ENCODE data around the gene CYTH1. TPM values are rescaled to one million over a fixed set of nuclear protein-coding genes. Genes with fewer than 3 reads are reported as not detected.
A peak's percentile ranks its signal among the peaks of the same experiment; 100 is the strongest.

Gene CYTH1
- total RNA-seq, 1 donor, result 21.4 TPM

- DNase-seq (ENCODE audit: insufficient read length, low spot score, missing footprints), result no peak
- Histone ChIP-seq H3K36me3 (ENCODE audit: insufficient read depth, low read length) (no peaks in the 10 kb centered on the region), H3K79me2 (ENCODE audit: insufficient read depth, low read length) (no peaks in the 10 kb centered on the region), H3K27me3 (ENCODE audit: insufficient read depth, low read length) (no peaks in the 10 kb centered on the region), H4K20me1 (ENCODE audit: insufficient read depth, low read length) (no peaks in the 10 kb centered on the region), H3K4me1 (ENCODE audit: insufficient read depth, low read length) (no peaks in the 10 kb centered on the region), H2AFZ (ENCODE audit: low read length) (no peak overlapping the region), H3K4me3 (ENCODE audit: insufficient read depth, low read length) (no peak overlapping the region), H3K9me3 (ENCODE audit: low read depth, low read length) (no peaks in the 10 kb centered on the region), H3K27ac (ENCODE audit: low read depth, low read length) (no peak overlapping the region), H3K4me2 (ENCODE audit: insufficient read depth, low read length) (no peak overlapping the region)
- TF ChIP-seq, protein P1, sequence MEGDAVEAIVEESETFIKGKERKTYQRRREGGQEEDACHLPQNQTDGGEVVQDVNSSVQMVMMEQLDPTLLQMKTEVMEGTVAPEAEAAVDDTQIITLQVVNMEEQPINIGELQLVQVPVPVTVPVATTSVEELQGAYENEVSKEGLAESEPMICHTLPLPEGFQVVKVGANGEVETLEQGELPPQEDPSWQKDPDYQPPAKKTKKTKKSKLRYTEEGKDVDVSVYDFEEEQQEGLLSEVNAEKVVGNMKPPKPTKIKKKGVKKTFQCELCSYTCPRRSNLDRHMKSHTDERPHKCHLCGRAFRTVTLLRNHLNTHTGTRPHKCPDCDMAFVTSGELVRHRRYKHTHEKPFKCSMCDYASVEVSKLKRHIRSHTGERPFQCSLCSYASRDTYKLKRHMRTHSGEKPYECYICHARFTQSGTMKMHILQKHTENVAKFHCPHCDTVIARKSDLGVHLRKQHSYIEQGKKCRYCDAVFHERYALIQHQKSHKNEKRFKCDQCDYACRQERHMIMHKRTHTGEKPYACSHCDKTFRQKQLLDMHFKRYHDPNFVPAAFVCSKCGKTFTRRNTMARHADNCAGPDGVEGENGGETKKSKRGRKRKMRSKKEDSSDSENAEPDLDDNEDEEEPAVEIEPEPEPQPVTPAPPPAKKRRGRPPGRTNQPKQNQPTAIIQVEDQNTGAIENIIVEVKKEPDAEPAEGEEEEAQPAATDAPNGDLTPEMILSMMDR (IDR thresholded peaks at IDR 0.05; ENCODE audit: extremely low read depth, low read depth, low read length), result no peak
Observed at GRCh38 chr17:78643326-78643725, 138.7 kb downstream of the CYTH1 start.

DNA sequence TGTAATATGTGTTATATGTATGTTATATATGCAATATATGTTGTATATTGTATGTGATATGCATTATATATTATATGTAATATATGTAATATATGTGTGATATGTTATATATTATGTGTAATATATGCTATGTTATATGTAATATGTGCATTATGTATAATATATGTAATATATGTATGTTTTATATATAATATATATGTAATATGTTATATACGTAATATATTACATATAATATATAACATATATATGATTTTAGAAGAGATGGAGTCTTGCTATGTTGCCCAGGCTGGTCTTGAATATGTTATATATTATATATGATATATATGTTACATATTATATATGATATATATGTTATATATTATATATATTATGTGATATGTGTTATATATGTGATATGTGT, 139.4 kb downstream of the CYTH1 start:
- Histone ChIP-seq H3K36me3 (ENCODE audit: insufficient read depth, low read length) (no peaks in the 10 kb centered on the region), H3K79me2 (ENCODE audit: insufficient read depth, low read length) (no peaks in the 10 kb centered on the region), H4K20me1 (ENCODE audit: insufficient read depth, low read length) (no peaks in the 10 kb centered on the region), H3K4me2 (ENCODE audit: insufficient read depth, low read length) (no peak overlapping the region), H3K4me3 (ENCODE audit: insufficient read depth, low read length) (no peak overlapping the region), H3K9me3 (ENCODE audit: low read depth, low read length) (no peaks in the 10 kb centered on the region), H3K4me1 (ENCODE audit: insufficient read depth, low read length) (no peaks in the 10 kb centered on the region), H3K27ac (ENCODE audit: low read depth, low read length) (no peak overlapping the region), H3K27me3 (ENCODE audit: insufficient read depth, low read length) (no peaks in the 10 kb centered on the region), H2AFZ (ENCODE audit: low read length) (no peak overlapping the region)
- DNase-seq (ENCODE audit: insufficient read length, low spot score, missing footprints), result no peak
- TF ChIP-seq, protein P1 (IDR thresholded peaks at IDR 0.05; ENCODE audit: extremely low read depth, low read depth, low read length), result no peak

DNA sequence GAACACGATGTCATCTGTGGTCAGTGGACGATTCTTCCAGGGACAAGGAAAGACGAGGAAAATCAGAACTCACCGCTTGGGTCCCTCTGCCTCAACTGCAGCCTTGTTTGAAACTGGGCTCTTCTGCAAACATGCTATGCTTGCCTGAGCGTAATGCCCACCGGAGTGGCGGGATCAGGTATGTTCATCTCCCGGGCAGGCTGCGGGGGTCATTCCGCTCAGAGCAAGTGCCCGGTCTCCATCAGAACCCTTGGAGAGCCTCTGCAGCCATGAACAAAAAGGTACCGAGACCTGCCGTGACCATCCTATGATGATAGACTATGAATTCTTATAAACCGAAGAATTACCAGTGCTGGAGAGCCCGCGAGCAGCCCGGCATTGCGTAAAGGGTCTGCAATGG, 140.4 kb downstream of the CYTH1 start:
- Histone ChIP-seq H3K27ac (ENCODE audit: low read depth, low read length) (no peak overlapping the region), H3K4me2 (ENCODE audit: insufficient read depth, low read length) (no peak overlapping the region), H3K36me3 (ENCODE audit: insufficient read depth, low read length) (no peaks in the 10 kb centered on the region), H3K79me2 (ENCODE audit: insufficient read depth, low read length) (no peaks in the 10 kb centered on the region), H3K9me3 (ENCODE audit: low read depth, low read length) (no peaks in the 10 kb centered on the region), H3K4me1 (ENCODE audit: insufficient read depth, low read length) (no peaks in the 10 kb centered on the region), H4K20me1 (ENCODE audit: insufficient read depth, low read length) (no peaks in the 10 kb centered on the region), H3K27me3 (ENCODE audit: insufficient read depth, low read length) (no peaks in the 10 kb centered on the region), H3K4me3 (ENCODE audit: insufficient read depth, low read length) (no peak overlapping the region), H2AFZ (ENCODE audit: low read length) (no peak overlapping the region)
- TF ChIP-seq, protein P1 (IDR thresholded peaks at IDR 0.05; ENCODE audit: extremely low read depth, low read depth, low read length), result no peak
- peak; percentile 61 for DNase-seq (ENCODE audit: insufficient read length, low spot score, missing footprints)

GRCh38 chr17:78641243-78641642, 140.8 kb downstream of the CYTH1 start:
- no peak for DNase-seq (ENCODE audit: insufficient read length, low spot score, missing footprints)
- Histone ChIP-seq H4K20me1 (ENCODE audit: insufficient read depth, low read length) (no peaks in the 10 kb centered on the region), H3K36me3 (ENCODE audit: insufficient read depth, low read length) (no peaks in the 10 kb centered on the region), H3K4me2 (ENCODE audit: insufficient read depth, low read length) (no peak overlapping the region), H2AFZ (ENCODE audit: low read length) (no peak overlapping the region), H3K9me3 (ENCODE audit: low read depth, low read length) (no peaks in the 10 kb centered on the region), H3K4me1 (ENCODE audit: insufficient read depth, low read length) (no peaks in the 10 kb centered on the region), H3K27ac (ENCODE audit: low read depth, low read length) (no peak overlapping the region), H3K4me3 (ENCODE audit: insufficient read depth, low read length) (no peak overlapping the region), H3K79me2 (ENCODE audit: insufficient read depth, low read length) (no peaks in the 10 kb centered on the region), H3K27me3 (ENCODE audit: insufficient read depth, low read length) (peaks cover 3% of the 10 kb centered on the region)
- TF ChIP-seq, protein P1 (IDR thresholded peaks at IDR 0.05; ENCODE audit: extremely low read depth, low read depth, low read length), result no peak
